ENCODE data around the gene STRN4.

STRN4 gene

DNA sequence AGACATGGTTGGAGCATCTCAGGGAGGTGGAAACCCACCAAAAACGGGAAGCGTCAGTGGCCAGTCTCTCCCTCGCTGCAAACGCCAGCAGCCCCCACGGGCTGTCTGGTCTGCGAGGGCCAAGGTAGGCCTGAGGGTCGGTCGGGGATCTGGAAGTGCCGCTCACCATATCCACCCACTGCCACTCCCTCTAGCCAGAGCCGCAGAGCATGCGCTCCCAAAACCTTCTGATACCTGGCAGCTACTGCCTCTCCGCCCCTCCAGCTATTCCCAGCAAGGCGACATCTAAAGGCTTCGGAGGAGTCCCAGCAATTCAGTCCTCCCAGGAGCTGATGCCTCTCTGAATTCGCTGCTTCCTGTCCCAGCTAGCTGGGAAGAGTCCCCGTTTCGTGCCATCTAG is 4.8 kb downstream of the STRN4 start:
- no peak for DNase-seq

DNA sequence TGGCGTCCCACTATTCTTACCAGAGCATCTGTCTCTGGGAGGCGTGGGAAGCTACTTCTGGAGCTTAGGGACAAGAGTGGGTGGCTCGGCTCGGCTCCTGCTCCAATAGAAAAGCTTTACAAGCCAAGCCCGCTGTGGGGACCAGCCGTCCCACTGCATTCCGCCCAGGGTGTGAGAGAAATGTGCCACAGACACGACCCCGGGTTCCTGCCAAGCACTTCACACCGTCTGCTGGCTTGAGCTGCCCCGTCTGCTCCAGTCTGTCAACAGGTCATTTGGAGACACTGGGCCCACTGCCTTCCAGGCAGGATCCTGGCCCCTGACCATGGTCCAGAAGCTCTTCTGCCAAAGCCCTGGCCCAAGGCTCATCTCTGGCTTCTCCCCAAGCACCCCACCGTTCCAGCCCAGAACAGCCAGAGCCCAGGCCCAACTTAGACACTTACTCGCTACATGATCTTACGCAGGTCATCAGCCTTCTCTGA is 6.9 kb downstream of the STRN4 start:
- no peak for DNase-seq

DNA sequence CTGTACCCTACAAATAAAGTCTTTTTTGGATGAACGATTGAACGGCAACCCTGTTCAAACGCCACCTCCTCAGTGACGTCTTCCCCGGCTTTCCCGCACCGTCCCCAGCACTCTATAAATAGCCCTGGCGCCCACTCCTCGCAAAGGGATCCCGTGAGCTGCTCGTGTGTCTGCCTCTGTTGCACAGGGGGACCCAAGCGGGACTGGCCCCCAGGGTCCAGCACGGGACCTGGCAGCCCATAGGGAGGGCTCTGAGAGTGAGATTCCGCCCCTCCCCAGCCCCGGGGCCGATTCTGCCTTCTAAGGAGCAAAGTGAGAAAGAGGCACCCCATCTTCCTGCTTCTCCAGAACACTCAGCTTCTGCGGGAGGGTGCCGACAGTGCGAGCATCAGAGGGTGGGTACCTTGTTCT is 8.5 kb downstream of the STRN4 start:
- no peak for DNase-seq

DNA sequence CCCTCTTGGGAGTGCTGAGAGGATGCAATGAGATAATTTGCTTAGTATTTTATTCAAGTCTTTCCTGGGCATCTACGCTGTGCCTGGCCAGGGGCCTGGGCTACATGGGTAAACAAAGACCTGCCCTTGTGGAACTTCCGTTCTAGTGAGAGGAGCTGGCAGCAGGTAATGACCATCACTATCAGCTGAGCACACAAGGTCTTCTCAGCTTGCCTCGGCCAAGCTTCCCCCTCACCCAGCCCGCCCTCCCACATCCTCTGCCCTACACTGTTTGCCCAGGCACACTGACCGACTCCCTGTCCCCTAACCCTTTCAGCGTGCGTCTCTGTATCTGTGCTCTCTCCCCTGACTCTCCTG is 9.0 kb downstream of the STRN4 start:
- no peak for DNase-seq

DNA sequence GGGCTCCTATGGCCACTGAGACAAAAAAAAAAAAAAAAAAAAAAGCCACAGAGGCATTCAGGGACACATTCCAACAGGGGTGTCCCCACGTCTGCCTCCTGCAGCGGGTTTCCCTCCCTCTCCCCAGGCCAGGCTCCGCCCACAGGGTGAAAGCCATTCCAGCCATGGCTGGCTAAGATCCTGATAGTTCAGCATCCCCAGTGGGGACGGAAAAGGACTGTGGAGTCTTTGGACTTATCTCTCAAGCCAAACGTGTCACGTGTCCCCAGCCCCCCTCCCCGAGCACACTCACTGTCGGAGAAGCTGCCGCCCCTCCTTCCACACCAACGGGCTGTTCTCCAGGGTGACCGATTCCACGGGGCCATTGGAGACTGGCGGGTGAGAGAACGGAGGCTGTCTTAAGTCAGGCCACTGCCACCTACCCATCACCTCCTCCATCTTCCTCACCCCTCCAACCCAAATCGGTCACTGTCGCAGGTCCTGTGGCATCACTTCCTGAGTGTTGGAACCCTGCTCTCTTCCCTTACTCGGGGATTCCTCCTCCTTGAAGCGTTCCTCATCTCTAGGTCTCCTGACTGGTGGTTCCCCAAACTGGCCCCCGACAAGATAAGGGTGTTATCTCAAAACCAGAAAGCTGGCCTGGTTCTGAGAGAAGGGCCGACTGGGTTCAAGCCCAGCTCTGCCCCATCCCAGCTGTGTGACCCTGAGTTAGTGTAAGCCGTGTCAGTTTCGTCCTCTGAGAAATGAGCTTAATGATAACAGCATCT is 9.5 kb downstream of the STRN4 start:
- no peak for DNase-seq

DNA sequence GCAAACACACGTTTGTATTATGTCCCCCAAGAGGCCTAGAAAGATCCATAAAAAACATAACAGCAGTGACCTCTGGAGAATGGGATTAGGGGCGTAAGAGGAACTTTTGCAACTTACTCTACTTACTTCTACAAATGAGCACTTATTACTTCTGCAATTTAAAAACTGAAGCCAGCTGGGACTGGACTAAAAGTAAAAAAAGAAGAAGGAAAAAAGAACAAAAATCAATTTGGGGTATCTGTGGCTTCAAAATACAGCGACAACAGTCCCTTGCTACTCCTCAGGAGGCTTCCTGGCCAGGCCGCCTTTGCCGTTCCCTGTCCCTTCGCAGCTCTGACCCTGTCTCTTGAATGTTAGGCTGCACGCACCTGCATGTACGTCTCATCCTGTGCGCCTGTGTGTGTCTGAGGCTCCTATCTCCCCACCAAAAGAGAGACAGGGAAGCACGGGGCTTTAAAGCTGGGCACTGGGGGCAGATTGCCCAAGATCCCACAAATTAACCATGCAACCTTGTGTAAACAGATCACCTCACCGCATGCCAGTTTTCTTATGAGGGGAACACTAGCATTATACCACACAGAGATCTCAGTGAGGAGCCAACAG is 12.5 kb downstream of the STRN4 start:
- no peak for DNase-seq

DNA sequence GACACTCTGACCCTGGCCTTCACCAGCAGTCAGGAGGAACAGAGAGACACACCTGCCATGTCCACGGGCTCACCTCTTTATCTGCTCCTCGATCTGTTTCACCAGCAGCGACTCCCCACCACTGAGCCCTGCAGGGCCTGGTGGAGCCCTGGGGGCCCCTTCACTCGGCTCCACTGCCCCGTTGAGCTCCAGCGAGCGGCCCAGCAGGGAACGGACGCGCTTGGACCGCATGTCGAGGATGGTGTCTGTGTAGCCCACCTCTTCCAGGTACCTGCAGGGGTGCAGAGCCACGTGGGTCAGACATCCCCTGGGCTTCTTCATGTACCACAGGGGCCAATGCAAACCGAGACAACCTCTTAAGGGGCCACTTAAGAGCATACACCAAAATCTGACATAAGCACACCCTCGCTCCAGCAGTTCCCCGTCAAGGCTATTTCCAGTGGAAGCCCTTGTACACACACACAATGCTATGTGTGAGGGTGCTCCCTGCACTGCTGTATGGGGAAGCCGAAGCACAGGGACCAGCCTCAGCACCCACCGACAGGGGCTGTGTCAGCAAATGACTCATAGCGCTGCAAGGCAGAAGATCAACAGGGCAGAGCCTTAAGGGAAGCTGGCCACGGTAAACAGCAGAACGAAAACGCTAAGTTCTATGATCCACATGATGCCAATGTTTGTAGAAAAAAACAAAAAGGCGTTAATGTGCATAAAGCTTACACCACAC is 13.1 kb downstream of the STRN4 start:
- DNase-seq: no peak

DNA sequence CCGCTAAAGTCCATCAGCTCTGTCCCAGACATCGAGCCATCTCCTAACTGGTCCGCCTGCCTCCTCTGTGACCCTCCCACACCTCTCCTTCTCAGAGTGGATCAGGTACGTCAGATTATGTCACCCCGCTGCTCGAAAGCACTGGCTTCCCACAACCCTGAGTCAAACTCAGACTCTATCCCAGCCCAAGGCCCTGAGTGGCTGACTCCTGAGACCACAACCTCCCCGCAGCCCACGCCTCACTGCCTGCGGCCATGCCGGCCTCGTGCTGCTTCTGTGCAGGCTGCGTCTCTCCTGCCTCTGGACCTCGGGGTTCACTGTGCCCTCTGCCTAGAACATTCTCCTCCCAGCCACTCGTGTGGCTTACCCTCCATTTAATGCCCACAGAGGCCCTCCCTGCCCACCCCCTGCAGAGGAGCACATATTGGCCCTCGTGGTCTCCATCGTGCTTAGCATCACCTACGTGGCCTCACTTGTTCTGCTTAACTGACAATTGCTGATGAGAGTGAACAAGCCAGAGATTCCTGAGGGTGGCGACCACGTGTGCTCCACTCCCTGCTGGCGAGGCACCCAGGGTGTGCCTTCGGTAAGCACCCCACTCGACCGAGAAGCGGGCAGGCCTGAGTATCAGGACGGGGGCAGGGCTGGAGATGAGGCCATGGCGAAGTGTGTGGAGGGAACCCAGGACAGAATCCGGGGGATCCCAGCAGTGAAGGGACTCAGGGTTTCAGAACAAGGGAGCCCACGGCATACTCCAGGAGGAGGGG is 13.9 kb downstream of the STRN4 start:
- DNase-seq: no peak

DNA sequence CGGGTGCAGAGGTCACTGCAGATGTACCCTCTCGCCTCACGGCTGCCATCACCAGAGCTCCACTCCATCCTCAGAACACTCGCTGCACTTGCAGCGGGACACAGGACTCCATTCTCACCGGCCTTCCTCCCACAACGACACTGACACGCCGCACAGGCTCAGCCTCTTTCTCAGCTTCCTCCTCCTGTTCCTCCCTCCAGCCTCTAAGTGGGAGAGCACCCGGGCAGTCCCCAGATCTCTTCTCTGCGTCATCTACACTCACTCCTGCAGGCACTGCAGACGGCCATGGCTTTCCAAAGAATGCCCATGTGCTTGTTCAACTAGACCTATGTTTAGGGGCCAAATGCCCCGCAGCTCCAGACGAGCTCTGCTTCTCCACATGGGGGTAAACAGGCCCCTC is 14.7 kb downstream of the STRN4 start:
- DNase-seq: no peak

DNA sequence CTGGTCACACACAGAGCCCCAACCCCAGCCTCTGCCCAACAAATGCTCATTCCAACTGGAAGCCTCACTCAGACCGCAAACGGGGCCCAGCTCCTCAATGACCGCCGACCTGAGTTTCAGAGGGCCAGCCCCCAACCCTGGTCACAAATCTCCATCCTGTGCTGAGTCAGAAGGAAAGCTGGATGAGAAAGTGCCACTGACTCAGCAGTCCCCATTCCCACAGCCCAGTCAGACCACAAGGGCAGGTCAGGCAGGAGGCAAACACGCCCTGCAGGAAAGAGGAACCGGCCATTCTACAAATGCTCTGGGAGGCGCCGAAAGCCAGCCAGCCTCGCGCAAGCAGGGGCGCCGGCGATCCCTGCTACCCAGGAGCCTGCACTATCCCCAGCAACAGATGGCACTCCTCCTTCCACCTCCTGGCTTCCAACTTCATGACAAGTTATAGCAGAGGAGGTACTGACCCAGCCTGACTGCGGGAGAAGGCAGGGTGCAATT is 15.2 kb downstream of the STRN4 start:
- DNase-seq: no peak

DNA sequence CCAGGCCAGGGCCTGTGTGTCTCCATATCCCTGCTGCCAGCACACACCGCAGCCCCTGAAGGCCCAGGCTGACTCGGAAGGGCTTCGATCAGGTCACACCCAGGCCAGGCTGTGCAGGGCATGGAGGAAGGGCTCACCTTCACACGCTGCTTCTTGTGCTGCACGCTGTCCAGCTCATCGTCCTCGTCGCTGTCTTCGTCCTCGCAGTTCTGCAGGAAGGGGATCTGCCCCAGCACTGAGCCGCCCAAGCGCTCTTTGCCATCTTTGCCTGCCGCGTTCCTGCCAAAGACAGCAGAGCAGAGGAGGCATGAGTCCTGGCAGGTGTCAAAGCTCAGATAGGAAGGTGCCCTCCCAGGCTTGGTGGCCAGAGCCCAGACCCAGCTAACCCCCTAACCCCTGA is 15.7 kb downstream of the STRN4 start:
- DNase-seq: no peak

DNA sequence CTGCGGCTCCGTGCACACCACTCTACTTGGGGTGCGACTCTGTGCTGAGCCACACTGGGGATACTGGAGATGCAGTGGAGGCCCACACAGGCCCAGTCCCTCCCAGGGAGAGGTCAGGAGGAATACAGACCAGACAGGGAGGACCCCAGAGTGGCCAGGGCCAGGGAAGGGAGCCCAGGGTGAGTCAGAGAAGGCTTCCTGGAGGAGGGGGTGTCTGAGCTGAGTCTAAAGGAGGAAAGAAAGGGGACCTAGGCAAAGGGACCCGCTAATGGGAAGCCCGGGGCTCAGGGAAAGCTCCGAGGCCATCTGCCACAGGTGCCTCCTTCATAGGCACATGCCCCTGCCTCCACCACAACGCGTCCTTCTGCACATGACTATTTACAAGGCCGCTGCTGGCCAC is 16.1 kb downstream of the STRN4 start:
- no peak for DNase-seq

DNA sequence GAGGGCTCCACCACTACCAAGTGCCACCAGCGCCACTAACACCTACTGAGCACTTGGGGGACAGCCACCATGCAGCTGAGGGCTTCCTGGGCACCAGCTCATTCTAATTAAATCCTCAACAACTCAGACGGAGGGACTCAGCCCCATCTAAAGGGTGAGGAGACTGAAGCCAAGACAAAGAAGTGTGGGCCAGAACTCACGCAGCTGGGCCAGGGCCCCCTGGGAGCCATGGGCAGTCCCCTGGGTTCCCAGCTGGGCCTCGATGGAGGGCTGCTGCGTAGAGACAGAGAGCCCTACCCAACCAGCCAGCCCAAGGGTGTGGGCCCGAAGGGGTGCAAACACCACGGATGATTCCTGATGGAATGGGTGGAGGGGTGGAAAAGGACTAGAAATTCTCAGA is 16.6 kb downstream of the STRN4 start:
- DNase-seq: no peak

DNA sequence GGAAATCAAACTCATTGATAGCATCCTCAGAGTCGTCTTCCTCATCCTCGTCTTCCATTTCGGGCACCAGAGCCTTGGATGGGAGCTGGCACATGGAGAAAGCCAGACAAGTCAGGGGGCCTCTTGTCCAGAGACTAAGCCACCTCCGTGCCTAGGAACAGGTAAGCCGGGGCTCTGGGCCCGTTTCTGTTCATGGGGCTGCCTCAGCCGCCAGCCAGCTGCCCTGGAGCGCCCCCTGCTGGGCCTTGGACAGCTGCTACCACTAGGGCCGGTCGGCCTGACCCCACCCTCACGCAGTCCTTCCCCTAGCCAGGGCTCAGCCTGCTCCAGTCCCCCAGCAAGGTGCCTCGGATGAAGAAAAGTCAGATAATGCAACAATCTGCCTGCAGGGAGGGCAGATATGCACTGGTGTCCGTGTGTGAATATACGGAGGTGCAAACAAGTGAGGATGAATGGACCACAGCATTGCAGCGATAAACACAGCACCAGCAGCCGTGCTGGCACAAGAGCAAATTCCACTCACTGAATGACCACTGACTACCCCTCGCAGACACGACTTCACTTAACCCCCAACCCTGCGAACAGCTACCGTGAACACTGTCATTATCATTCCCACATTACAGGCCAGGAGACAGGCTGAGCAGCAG is 17.4 kb downstream of the STRN4 start:
- DNase-seq: peak; percentile 80

DNA sequence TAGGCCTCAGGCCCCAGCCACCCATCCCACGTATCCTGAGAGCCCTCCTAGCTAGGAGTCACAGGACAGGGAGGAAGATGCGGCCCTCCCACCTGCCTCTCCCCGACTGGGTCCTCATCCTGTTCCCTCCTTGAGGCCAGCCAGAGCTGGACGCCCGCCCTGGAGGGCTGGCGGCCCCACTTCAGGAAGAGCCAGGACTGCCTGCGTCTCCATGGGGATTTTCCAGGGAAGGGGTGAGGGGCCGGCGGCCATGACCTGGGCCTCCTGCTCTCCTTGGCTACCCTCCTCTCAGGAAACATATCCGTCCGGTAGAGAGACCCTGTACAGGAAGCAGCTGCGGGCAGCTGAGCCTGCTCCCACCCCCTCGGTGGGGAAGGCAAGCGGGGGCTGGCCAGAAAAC is 18.0 kb downstream of the STRN4 start:
- no peak for DNase-seq

DNA sequence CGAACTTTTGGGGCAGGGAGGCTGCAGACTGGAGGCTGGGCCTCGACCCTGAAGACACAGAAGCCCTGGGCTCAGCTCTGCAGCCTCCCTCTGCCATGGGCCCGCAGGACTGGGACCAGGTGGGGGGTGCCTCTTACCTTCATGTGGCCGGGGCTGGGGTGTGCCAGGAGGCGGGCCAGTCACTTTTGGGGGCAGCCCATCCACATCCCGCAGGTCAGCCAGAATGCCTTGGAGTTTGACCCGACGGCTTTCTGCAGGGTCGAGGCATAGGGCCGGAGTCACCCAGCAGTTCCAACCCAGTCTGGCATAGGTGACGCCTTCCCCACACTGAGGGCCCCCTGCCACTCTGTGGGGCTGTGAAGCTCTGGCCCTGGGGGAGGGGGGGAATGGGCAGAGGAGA is 18.5 kb downstream of the STRN4 start:
- no peak for DNase-seq

DNA sequence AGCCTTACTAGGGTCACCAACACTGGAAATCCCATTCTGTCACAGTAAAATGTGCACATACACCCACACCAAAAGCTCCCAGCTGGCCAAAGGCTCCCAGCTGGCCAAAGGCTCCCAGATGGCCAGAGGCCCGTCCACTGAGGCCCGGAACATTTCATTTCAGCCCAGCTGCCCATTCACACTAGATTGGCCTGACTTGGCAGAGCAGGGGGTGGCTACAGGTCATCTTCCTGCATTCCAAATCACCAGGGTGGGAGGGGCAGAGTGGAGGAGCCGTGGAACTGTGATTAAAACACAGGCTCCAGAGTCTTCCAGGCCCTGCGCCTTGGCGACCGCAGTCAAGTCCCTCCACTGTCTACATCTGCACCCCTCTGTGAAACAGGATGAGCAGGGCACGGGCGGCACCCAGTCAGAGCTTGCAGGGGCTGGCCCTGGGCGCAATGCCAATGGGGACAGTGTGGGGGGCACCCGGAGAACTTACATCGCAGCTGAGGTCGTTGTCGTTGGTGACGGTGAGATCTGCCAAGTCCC is 19.2 kb downstream of the STRN4 start:
- DNase-seq: no peak

DNA sequence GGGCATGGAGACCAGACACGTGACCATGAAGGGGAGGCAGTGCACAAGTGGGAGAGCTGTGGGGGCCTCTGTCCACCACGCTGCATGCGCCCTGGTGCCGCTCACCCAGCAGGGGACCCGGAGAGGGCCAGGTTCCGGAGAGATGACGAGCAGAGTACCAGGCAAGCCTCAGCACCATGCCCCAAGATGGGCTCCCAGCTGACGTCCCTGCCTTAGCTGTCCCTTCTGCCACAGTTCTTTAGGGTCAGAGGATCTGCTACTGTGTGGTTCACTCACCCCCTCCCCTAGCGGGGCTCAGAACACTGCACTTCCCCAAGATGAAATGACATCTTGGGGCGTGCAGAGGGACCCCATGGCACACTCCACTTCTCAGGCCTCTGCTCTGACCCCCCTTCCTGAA is 19.7 kb downstream of the STRN4 start:
- no peak for DNase-seq

DNA sequence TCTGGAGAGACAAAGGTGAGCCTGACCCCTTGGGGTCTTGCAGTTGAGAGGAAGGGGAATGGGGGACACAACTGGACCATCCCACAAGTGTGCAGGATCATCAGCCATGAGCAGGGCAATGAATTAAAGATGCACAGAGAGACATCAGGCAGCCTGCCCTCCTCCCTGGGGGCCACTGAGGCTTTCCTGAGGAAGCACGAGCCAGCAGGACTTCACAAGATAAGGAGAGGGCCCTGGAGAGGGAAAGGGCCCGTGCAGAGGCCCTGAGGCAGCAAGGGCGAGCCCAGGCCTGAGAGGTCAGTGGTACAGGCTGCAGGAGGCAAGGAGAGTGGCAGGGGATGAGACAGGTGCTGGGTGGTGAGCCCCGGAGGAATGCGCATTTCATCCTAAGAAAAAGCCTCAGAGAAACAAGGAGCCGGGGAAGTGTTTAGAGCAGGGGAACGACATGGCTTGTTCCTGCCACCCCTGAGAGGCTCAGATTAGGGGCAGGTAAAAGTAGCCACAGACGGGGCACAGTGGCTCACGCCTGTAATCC is 20.3 kb downstream of the STRN4 start:
- DNase-seq: no peak

DNA sequence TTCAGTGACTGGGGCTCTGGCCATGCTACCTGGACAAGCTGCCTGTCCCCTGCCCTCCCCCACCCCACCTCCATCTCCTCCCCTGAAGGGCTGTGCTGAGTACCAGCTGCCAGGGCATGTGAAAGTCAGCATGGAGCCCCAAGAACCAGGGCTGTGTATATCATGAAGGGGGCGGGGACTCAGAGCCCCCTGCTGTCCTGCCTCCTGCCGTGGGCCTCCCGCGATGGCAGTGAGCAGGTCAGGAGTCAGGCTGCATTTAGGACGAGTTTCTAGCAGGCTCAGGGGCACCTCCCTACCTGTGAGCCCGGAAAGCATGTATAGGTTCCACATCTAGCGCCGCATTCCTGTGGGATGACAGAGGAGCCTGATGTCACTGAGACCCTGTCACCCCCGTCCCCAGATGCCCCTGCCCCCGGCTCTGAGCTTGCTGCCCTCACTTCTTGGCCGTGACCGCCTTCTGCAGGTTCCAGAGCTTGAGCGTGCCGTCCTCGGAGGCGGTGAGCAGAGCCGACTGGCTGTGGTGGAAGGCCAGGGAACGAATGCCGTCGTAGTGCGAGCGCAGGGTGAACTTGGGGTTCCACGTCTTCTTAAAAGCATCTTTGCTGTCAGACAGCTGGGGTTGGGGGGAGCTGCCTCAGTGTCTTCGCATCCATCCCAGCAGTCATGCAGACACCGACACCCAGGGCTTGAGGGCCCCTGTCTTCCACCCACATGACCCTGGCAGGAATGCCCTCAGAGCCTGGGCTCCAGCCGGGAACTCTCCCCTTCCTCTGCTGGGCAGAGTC is 21.0 kb downstream of the STRN4 start:
- no peak for DNase-seq

DNA sequence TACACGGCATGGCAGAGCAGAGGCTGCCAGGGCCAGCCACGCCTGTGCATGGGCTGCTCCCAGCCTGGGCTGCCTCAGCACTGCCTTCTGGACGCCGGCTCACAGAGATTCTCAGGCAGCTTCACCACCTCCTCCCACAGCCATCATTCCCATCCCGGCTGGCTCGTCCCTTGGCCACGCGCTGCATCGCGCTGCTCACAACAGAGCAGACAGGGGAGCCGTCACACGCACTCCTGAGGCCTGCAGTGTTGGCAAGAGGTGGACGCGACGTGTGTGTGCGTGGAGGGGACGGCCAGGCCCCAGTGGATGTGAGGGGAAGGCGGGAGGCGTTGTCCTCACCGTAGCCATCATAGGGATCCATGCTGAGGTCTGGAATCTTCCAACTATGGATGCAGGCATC is 21.8 kb downstream of the STRN4 start:
- no peak for DNase-seq

Data from activated CD4-positive, alpha-beta T cell treated with anti-CD3 and anti-CD28 coated beads for 1 hour (primary cell).